LoVo (cell line): ENCODE measurements around the gene PLXDC2.

Experiments used
- DNase-seq: peaks from one replicate; pipeline ENCODE4 v3.0.0-alpha.2; 2016; ENCODE audit warnings: low spot score

The PLXDC2 gene

GRCh38 chr10:19911886-19912285 is 95.7 kb downstream of the PLXDC2 start:
- DNase-seq = no peak

GRCh38 chr10:19913987-19914386 is 97.8 kb downstream of the PLXDC2 start:
- DNase-seq = no peak

GRCh38 chr10:19915125-19915524 is 98.9 kb downstream of the PLXDC2 start:
- no peak for DNase-seq

- DNase-seq = no peak
Measured at GRCh38 chr10:19915816-19916215, 99.6 kb downstream of the PLXDC2 start.

GRCh38 chr10:19917751-19918478 is 101.7 kb downstream of the PLXDC2 start:
- no peak for DNase-seq

- no peak for DNase-seq
Measured at GRCh38 chr10:19918794-19919193, 102.6 kb downstream of the PLXDC2 start.

GRCh38 chr10:19919671-19920070 is 103.4 kb downstream of the PLXDC2 start:
- no peak for DNase-seq

GRCh38 chr10:19920075-19920726 is 104.0 kb downstream of the PLXDC2 start:
- no peak for DNase-seq

GRCh38 chr10:19921300-19922140 is 105.3 kb downstream of the PLXDC2 start:
- DNase-seq = no peak

GRCh38 chr10:19922236-19922963 is 106.2 kb downstream of the PLXDC2 start:
- no peak for DNase-seq

GRCh38 chr10:19925064-19925463 is 108.8 kb downstream of the PLXDC2 start:
- DNase-seq = no peak

- no peak for DNase-seq
Measured at GRCh38 chr10:19928936-19929335, 112.7 kb downstream of the PLXDC2 start.

- DNase-seq = no peak
Measured at GRCh38 chr10:19929506-19930140, 113.4 kb downstream of the PLXDC2 start.

- no peak for DNase-seq
Measured at GRCh38 chr10:19930936-19931893, 115.0 kb downstream of the PLXDC2 start.

GRCh38 chr10:19931894-19932590 is 115.8 kb downstream of the PLXDC2 start:
- DNase-seq = no peak

GRCh38 chr10:19932806-19933371 is 116.7 kb downstream of the PLXDC2 start:
- no peak for DNase-seq

- DNase-seq = no peak
Measured at GRCh38 chr10:19933772-19934171, 117.5 kb downstream of the PLXDC2 start.

- no peak for DNase-seq
Measured at GRCh38 chr10:19935176-19935575, 118.9 kb downstream of the PLXDC2 start.

- DNase-seq = no peak
Measured at GRCh38 chr10:19936289-19936688, 120.1 kb downstream of the PLXDC2 start.

GRCh38 chr10:19937989-19938388 is 121.8 kb downstream of the PLXDC2 start:
- DNase-seq = no peak
